ENCODE data around the gene SNAPC2.

SNAPC2 gene

GRCh38 chr19:7919610-7920518 lies at the start of gene SNAPC2:
TSS of gene SNAPC2 (plus strand) at chr19:7920338. CDS start at chr19:7920367, 29 bp downstream.
- peak; percentile 94 for DNase-seq

GRCh38 chr19:7870571-7871436 lies 49.3 kb upstream of the SNAPC2 start:
- peak; percentile 65 for DNase-seq

- DNase-seq, result peak; percentile 80
Observed at GRCh38 chr19:7871437-7872305, 48.5 kb upstream of the SNAPC2 start.

GRCh38 chr19:7872306-7873204 lies 47.6 kb upstream of the SNAPC2 start:
- no peak for DNase-seq

GRCh38 chr19:7873304-7874075 lies 46.6 kb upstream of the SNAPC2 start:
- no peak for DNase-seq

GRCh38 chr19:7874076-7874896 lies 45.9 kb upstream of the SNAPC2 start, which contains the start of gene PRR36:
TSS of gene PRR36 (minus strand) at chr19:7874390. CDS start at chr19:7873689, 701 bp downstream.
- DNase-seq, result peak; percentile 89

GRCh38 chr19:7874897-7875273 lies 45.3 kb upstream of the SNAPC2 start:
- no peak for DNase-seq

- no peak for DNase-seq
Observed at GRCh38 chr19:7877249-7877836, 42.8 kb upstream of the SNAPC2 start.

- DNase-seq, result no peak
Observed at GRCh38 chr19:7879111-7879807, 40.9 kb upstream of the SNAPC2 start.

GRCh38 chr19:7879836-7880235 lies 40.3 kb upstream of the SNAPC2 start:
- no peak for DNase-seq

GRCh38 chr19:7881910-7882309 lies 38.2 kb upstream of the SNAPC2 start:
- no peak for DNase-seq

- DNase-seq, result no peak
Observed at GRCh38 chr19:7883105-7883504, 37.0 kb upstream of the SNAPC2 start.

GRCh38 chr19:7883796-7884570 lies 36.2 kb upstream of the SNAPC2 start:
- DNase-seq, result no peak

- DNase-seq, result no peak
Observed at GRCh38 chr19:7885818-7886217, 34.3 kb upstream of the SNAPC2 start.

- DNase-seq, result no peak
Observed at GRCh38 chr19:7887408-7888144, 32.6 kb upstream of the SNAPC2 start.

- DNase-seq, result no peak
Observed at GRCh38 chr19:7888145-7888825, 31.9 kb upstream of the SNAPC2 start, which contains the start of gene LRRC8E. TSS of gene LRRC8E (plus strand) at chr19:7888510. CDS start at chr19:7895604, 7,094 bp downstream.

Measured in NCI-H345 (cell line).